ELR (cell line): ENCODE data around the gene ZNF559.
"Not testable (repeated sequence)": the region's sequence is repeated elsewhere in the genome, so short reads cannot be mapped to it uniquely, and the experiment has no call there.

Experiments
- DNase-seq: peaks from one replicate; pipeline ENCODE4 v3.0.0-alpha.2; 2015; ENCODE audit warnings: low read depth

Gene ZNF559

DNA sequence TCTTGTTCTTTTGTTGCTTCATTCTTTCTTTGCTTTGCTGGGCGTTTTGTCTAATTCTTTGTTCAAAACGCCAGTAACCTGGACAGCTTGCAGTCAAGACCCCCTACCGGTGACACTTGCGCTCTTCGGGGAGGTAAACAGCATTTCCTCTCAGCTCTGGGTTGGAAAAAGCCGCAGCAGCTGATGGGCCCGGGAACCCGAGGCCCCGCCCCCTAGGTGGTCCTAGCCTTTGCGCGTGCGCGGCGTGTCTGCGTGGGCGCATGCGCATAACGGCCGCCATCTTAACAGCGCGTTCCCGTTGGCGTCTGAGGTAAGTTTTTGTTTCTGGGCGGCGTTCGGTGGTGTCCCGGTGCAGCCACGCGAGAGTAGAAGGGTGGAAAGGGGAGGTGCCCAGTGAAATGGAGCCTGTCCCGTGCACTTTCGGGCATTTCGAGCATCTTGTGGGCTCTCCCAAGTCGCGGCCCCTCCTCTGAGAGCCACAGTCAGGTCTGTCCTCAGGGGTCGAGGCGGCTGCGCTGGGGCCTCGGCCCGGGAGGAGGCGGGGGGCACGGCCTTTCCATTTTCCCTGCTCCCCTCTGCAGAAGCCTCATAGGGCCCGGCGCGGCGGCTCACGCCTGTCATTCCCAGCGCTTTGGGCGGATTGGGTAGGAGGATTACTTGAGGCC, at the start of gene ZNF559:
Gene ZNF559 (plus strand): TSS at position 261 of the 665 bp plus-strand sequence. CDS start 14,371 bp downstream, outside the sequence.
- peak; percentile 95 for DNase-seq

DNA sequence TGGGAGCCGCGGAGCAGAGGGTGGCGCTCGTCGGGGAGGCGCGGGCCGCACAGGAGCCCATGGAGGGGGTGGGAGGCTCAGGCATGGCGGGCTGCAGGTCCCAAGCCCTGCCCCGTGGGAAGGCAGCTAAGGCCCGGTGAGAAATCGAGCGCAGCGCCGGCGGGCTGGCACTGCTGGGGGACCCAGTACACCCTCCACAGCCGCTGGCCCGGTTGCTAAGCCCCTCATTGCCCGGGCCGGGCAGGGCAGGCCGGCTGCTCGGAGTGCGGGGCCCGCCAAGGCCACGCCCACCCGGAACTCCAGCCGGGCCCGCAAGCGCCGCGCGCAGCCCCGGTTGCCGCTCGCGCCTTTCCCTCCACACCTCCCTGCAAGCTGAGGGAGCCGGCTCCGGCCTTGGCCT, 40.5 kb upstream of the ZNF559 start:
- not testable (repeated sequence) for DNase-seq

DNA sequence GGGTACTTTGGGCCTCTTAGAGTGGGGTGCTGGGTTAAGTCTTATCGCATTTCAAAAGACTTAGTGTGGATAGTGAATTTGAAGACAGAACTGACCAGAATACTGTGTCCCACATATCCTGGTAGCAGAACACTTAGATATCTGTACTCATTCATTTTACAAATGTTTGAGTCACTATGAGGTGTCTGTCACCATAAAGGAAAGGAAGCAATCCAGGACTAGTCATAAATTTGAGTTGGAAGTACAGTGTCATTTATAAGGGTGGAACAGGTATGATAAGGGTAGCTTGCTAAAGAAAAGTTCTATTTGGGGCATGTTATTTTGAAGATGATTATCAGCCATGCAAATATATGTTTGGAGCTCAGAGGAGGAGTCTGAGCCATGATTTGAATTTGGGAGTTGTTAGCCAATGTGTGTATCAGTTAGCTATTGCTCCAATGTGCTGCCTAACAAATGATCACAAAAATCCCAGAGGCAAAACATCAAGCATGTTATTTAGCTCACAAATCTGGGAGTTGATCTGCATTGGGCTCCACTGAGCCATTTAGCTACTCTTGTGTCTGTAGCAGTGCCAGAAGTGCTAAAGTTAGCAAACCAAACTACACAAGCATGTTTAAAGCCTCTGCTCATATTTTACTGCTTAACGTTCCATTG, 34.6 kb upstream of the ZNF559 start:
- no peak for DNase-seq

DNA sequence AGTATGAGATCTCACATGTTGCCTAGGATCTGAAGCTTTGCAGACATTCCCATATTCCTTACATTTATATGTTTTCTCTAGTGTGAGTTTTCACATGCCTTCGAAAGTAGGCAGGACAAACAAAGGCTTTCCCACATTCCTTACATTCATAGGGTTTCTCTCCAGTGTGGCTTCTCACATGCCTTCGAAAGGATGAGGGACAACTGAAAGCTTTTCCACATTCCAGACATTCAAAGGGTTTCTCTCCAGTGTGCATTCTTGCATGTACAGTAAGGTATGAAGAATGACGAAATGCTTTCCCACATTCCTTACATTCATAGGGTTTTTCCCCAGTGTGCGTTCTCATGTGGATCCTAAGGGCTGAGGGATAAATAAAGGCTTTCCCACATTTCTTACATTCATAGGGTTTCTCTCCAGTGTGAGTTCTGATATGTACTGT, 28.5 kb upstream of the ZNF559 start:
- peak; percentile 34 for DNase-seq

DNA sequence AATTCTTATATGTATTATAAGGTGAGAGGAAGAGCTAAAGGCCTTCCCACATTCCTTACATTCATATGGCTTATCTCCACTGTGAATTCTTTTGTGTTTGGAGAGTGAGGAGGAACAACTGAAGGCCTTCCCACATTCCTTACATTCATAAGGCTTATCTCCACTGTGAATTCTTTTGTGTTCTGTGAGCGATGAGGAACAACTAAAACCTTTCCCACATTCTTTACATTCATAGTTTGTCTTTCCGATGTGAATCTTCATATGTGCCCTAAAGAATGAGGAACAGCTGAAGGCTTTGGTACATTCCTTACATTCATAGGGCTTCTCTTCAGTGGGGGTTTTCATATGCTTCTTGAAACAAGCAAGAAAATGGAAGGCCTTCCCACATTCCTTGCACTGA, 27.6 kb upstream of the ZNF559 start:
- DNase-seq: peak; percentile 7

- DNase-seq: peak; percentile 82
Observed at GRCh38 chr19:9306443-9306842, 17.5 kb upstream of the ZNF559 start.

GRCh38 chr19:9308091-9308770, 15.7 kb upstream of the ZNF559 start:
- DNase-seq: peak; percentile 17

DNA sequence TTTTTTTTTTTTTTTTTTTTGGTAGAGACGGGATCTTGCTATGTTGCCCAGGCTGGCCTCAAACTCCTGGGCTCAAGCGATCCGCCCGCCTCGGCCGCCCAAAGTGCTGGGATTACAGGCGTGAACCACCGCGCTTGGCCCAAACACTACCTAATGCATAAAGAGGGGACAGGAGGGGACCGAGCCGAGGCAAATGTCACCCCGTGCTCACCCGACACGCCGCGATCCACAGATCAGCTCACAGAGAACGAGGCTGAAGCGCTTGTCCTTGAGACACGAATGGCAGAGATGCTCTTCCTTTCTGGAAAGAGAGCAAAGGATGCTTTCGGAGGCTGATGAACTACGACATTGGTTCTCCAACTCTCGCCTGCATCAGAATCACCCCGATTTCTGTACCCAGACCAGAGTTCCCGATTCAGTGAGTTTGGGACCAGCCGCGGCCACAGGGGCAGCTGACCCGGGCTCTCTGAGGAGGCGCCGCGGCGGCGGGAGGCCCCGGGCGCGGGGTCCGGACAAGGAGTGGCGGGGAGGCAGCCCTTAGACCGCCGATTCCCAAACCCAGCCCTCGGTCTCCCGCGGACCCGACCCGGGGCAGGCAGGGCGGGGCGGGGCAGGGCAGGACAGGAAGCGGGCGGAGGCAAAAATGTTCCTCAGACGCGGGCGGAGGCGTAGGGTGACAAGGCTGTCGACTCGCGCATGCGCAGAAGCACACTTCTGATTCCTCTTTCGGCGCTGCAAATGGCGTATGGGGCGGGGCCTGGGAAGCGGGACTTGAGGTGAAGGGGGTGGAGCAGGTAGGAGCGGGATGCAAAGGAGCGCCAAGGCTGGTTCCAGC, 14.6 kb upstream of the ZNF559 start, which contains the start of gene ZNF699:
Gene ZNF699 (minus strand): TSS at position 700 of the 835 bp plus-strand sequence. CDS start 4,719 bp downstream, outside the sequence.
- DNase-seq: peak; percentile 99

GRCh38 chr19:9309974-9310446, 14.0 kb upstream of the ZNF559 start:
- peak; percentile 96 for DNase-seq

DNA sequence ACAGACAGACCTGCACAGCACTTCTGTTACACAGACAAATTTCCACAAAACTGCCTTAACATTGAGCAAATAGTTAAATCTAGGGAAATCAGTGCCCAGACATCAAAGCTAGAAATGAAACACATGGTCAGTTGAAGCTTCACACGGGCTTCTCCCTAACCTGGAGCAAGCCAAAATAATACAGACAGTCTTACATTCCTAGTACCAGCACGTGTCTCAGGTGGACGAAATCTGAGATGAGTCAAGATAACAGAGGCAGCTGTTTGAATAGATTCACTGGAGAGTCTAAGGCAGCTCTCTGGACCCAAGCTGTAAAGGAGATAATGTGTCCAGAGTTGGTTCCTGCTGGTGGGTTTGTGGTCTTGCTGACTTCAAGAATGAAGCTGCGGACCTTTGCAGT, 10.2 kb upstream of the ZNF559 start:
- no peak for DNase-seq

GRCh38 chr19:9321338-9321737, 2.6 kb upstream of the ZNF559 start:
- no peak for DNase-seq

DNA sequence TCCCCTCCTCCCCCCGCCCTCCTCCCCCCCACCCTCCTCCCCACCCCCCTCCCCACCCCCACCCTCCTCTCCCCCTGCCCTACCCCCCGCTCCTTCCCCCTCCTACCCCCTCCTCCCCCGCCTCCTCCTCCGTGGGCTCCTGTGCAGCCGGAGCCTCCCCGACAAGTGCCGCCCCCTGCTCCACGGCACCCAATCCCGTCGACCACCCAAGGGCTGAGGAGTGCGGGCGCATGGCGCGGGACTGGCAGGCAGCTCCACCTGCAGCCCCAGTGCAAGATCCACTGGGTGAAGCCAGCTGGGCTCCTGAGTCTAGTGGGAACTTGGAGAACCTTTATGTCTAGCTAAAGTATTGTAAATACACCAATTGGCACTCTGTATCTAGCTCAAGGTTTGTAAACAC, 2.2 kb upstream of the ZNF559 start:
- DNase-seq: not testable (repeated sequence)

DNA sequence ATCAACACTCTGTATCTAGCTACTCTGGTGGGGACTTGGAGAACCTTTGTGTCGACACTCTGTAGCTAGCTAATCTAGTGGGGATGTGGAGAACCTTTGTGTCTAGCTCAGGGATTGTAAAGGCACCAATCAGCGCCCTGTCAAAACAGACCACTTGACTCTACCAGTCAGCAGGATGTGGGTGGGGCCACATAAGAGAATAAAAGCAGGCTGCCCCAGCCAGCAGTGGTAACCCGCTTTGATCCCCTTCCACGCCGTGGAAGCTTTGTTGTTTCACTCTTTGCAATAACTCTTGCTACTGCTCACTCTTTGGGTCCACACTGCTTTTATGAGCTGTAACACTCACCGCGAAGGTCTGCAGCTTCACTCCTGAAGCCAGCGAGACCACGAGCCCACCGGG, 1.8 kb upstream of the ZNF559 start:
- not testable (repeated sequence) for DNase-seq

GRCh38 chr19:9323557-9323918, 441 bp upstream of the ZNF559 start:
- peak; percentile 81 for DNase-seq

GRCh38 chr19:9324584-9324962, 594 bp downstream of the ZNF559 start:
- no peak for DNase-seq

DNA sequence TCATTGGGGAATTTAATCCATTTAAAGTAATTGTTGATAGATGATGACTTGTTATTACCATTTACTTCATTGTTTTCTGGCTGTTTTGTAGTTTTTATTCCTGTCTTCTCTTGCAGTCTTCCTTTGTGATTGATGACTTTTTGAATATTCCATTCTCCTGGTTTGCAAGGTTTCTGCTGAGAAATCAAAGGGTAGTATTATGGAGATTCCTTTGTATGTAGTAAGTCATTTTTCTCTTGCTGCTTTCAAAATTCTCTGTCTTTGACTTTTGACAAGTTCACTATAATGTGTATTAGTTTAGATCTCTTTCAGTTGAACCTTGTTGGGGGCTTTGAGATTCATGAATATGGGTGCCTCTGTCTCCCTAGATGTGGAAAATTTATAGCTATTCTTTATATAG, 6.0 kb downstream of the ZNF559 start:
- no peak for DNase-seq

- peak; percentile 11 for DNase-seq
Observed at GRCh38 chr19:9342610-9343304, 18.8 kb downstream of the ZNF559 start.

- no peak for DNase-seq
Observed at GRCh38 chr19:9345005-9345404, 21.0 kb downstream of the ZNF559 start.

GRCh38 chr19:9348253-9348652, 24.3 kb downstream of the ZNF559 start:
- DNase-seq: no peak

DNA sequence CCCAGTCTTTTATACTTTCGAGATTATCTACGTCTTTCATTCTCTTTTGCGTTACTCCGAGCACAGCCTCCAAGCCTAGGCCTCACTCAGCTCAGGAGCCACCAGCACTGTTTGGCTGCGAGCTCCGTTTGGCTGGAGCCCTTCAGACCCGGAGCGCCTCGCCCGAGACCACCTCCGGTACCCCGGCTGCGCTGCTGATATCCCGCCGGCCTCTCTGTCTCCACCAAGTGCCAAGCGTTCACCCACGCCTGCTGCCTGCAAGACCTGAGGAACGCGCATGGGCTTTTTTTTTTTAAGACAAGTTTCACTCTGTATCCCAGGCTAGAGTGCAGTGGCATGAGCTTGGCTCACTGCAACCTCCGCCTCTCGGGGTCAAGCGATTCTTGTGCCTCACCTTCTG, 24.7 kb downstream of the ZNF559 start:
- DNase-seq: no peak

- no peak for DNase-seq
Observed at GRCh38 chr19:9352505-9352904, 28.5 kb downstream of the ZNF559 start.
